Endothelial cell of umbilical vein (primary cell): ENCODE measurements around the gene CNTNAP2. TPM values are rescaled to one million over a fixed set of nuclear protein-coding genes. Genes with fewer than 3 reads are reported as not detected.

Experiments used
- BruUV-seq: library from RNA; stranded (reverse); fragments of 400-500 nt; replicated peaks from 2 replicates; lab custom pipeline; 2021; lab: Mats Ljungman, UMichigan
- CTCF ChIA-PET: fragments of 300-600, 350-600 bp; sonication (Branson Sonifier 250); formaldehyde crosslinking; loops from one replicate; lab custom pipeline; 2021; ENCODE audit warnings: antibody characterized with exemption, inconsistent platforms; lab: Charles Lee
- POLR2A ChIA-PET: fragments of 300-600, 350-600 bp; sonication (Branson Sonifier 250); formaldehyde crosslinking; loops from one replicate; lab custom pipeline; 2021; ENCODE audit warnings: antibody characterized with exemption, inconsistent platforms; lab: Charles Lee
- DNase-seq: peaks from one replicate; pipeline ENCODE4 v3.0.0-alpha.2; 2011; ENCODE audit warnings: low read depth, low spot score
- FAIRE-seq: peaks from 2 replicates; lab custom pipeline; 2011; peaks lifted over from hg19 to GRCh38; lab: Jason Lieb, UNC
- H2AFZ ChIP-seq: 2 replicates; pipeline ENCODE4 v1.6.0; 2012; ENCODE audit warnings: low read depth, low read length, control low read depth, inconsistent platforms
- H3K27ac ChIP-seq: 2 replicates; pipeline ENCODE4 v1.5.1; 2011; ENCODE audit warnings: low read depth, mild to moderate bottlenecking, control low read depth, low read length, moderate library complexity; ENCODE audit not compliant: insufficient read depth
- H3K27me3 ChIP-seq, 2 experiments: 2 replicates each; pipeline versions ENCODE4 v1.6.0 to v1.6.1; 2011; ENCODE audit warnings: low read length in 2 of 2, mixed read lengths in 1 of 2; ENCODE audit not compliant: control insufficient read depth in 2 of 2, insufficient read depth in 2 of 2
- H3K36me3 ChIP-seq, 2 experiments: 2 replicates in 1 of 2; 3 replicates in 1 of 2; pipeline ENCODE4 v1.5.1; 2011; ENCODE audit warnings: low read length in 2 of 2, mild to moderate bottlenecking in 1 of 2, moderate library complexity in 1 of 2; ENCODE audit not compliant: control insufficient read depth in 2 of 2, insufficient read depth in 2 of 2; ENCODE audit errors: extremely low read depth in 1 of 2
- H3K4me1 ChIP-seq: 3 replicates; pipeline ENCODE4 v1.5.1; 2011; ENCODE audit warnings: mild to moderate bottlenecking, low read length; ENCODE audit not compliant: control insufficient read depth, insufficient read depth; ENCODE audit errors: extremely low read depth
- H3K4me2 ChIP-seq: 2 replicates; pipeline ENCODE4 v1.6.1; 2011; ENCODE audit warnings: low read length, control low read depth, mixed read lengths; ENCODE audit not compliant: insufficient read depth
- H3K4me3 ChIP-seq, 3 experiments: fragments of 200-600 bp in 1 of 3; sonication (generic), shearing (Covaris generic) in 1 of 3; replicated peaks in 1 of 3; 2 replicates each; pipeline ENCODE4 v1.5.1; 2011 to 2016; ENCODE audit warnings: control low read depth in 3 of 3, low read length in 3 of 3, mild to moderate bottlenecking in 2 of 3, inconsistent platforms in 1 of 3, low read depth in 1 of 3, moderate library complexity in 1 of 3; ENCODE audit not compliant: insufficient read depth in 1 of 3
- H3K79me2 ChIP-seq: 2 replicates; pipeline ENCODE4 v1.6.0; 2012; ENCODE audit warnings: low read length, inconsistent platforms; ENCODE audit not compliant: control insufficient read depth, insufficient read depth
- H3K9ac ChIP-seq: replicated peaks from 2 replicates; pipeline ENCODE3; 2011; ENCODE audit warnings: low read length, control low read depth; ENCODE audit not compliant: insufficient read depth; ENCODE audit errors: extremely low read depth
- H3K9me1 ChIP-seq: replicated peaks from 3 replicates; pipeline ENCODE4 v1.6.0; 2011; ENCODE audit warnings: mild to moderate bottlenecking, low read length; ENCODE audit not compliant: control insufficient read depth, insufficient read depth; ENCODE audit errors: extremely low read depth
- H3K9me3 ChIP-seq: replicated peaks from 2 replicates; pipeline ENCODE4 v1.5.1; 2012; ENCODE audit warnings: low read length, inconsistent platforms; ENCODE audit not compliant: control insufficient read depth, insufficient read depth
- H4K20me1 ChIP-seq: replicated peaks from 2 replicates; pipeline ENCODE3; 2011; ENCODE audit warnings: mild to moderate bottlenecking, low read length; ENCODE audit not compliant: control insufficient read depth, insufficient read depth; ENCODE audit errors: extremely low read depth
- EZH2 ChIP-seq: IDR thresholded peaks from 2 replicates; pipeline ENCODE4 v1.6.1; 2012; ENCODE audit warnings: borderline replicate concordance, low read depth, mild to moderate bottlenecking, moderate library complexity, low read length, inconsistent platforms; ENCODE audit not compliant: severe bottlenecking
- FOS ChIP-seq: IDR thresholded peaks from 2 replicates; pipeline ENCODE4 v1.6.1; 2011; ENCODE audit warnings: mild to moderate bottlenecking, low read length, moderate library complexity, borderline replicate concordance; ENCODE audit not compliant: insufficient read depth
- GATA2 ChIP-seq: IDR thresholded peaks from 2 replicates; pipeline ENCODE4 v1.7.0; 2011; ENCODE audit warnings: low read depth, mild to moderate bottlenecking, moderate library complexity, mixed read lengths, low read length; ENCODE audit not compliant: insufficient read length, insufficient read depth
- JUN ChIP-seq: IDR thresholded peaks from 2 replicates; pipeline ENCODE4 v1.6.1; 2011; ENCODE audit warnings: borderline replicate concordance, low read depth; ENCODE audit not compliant: insufficient read length, insufficient read depth
- MYC ChIP-seq: IDR thresholded peaks from one replicate; pipeline ENCODE4 v1.6.1; 2011; ENCODE audit warnings: mild to moderate bottlenecking, low read depth, low read length
- POLR2A ChIP-seq: IDR thresholded peaks from 2 replicates; pipeline ENCODE4 v1.6.1; 2012; ENCODE audit warnings: low read depth, mild to moderate bottlenecking, control low read depth, low read length
- POLR2AphosphoS5 ChIP-seq: IDR thresholded peaks from 2 replicates; pipeline ENCODE4 v1.6.1; 2012; ENCODE audit warnings: low read depth, mild to moderate bottlenecking, control low read depth, low read length, moderate library complexity; ENCODE audit not compliant: insufficient read depth
- dilution Hi-C: fragments of 300-500 bp; cut with MboI; formaldehyde crosslinking; loops from one replicate; pipeline ENCODE4 v1.15.0; 2019; ENCODE audit warnings: low sequenced_read_pairs; ENCODE audit not compliant: extremely low pct_ligation_motif_present
- intact Hi-C: fragments of 100-400 bp; cut with micrococcal nuclease; formaldehyde crosslinking; loops from one replicate; pipeline ENCODE4 v1.10.0; 2022
- polyA plus RNA-seq, 4 experiments: library from polyadenylated mRNA; depleted of rRNA in 3 of 4; stranded (reverse) in 3 of 4; unstranded in 1 of 4; fragments of >200 nt; gene quantifications; 2 replicates each; pipeline versions ENCODE4 v1.2.1 to v1.2.3, GENCODE V29; 2011 to 2012; ENCODE audit warnings: missing spikeins in 1 of 4
- total RNA-seq: library from RNA; stranded (reverse); gene quantifications from 2 replicates; pipeline ENCODE4 v1.2.3, GENCODE V29; 2021
- TF ChIP-seq, protein P1 (sequence below): IDR thresholded peaks from 2 replicates; pipeline ENCODE4 v1.6.1; 2011; ENCODE audit not compliant: insufficient read depth, insufficient read length
- TF ChIP-seq, protein P2 (sequence below), 2 donors: IDR thresholded peaks; 1 replicate in 1 of 2; 2 replicates in 1 of 2; pipeline ENCODE4 v1.5.1; 2011; ENCODE audit warnings: low read length in 2 of 2, mild to moderate bottlenecking in 2 of 2, moderate library complexity in 2 of 2, control low read depth in 1 of 2, inconsistent platforms in 1 of 2, low read depth in 1 of 2; ENCODE audit not compliant: insufficient read depth in 1 of 2; ENCODE audit errors: extremely low read depth in 1 of 2

Gene CNTNAP2
- total and polyA plus RNA-seq, 2 donors (not counting 3 experiments of a cell fraction or from before 2014, with no cell fraction given) = not detected

DNA sequence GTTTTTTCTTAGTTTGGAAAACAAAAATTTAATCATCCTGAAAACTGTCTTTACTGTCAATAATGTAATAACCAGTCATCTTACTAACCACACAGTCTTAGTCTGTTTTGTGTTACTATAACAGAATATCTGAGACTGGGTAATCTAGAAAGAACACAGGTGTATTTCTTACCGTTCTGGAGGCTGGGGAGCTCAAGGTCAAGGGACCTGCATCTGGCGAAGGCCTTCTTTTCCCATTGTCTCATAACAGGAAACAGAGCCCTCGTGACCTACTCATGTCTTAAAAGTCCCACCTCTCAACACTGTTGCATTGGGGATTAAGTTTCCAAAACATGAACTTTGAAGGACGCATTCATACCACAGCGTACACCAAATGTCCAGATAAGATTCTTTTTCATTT lies 932.3 kb downstream of the CNTNAP2 start:
- Histone ChIP-seq H4K20me1 (no peaks in the 10 kb centered on the region), H3K79me2 (no peaks in the 10 kb centered on the region), H3K4me1 (no peaks in the 10 kb centered on the region), H3K27me3 (no peaks in the 10 kb centered on the region), H3K4me3 (no peak overlapping the region), H2AFZ (no peak overlapping the region), H3K36me3 (no peaks in the 10 kb centered on the region), H3K4me2 (no peak overlapping the region), H3K9me1 (no peaks in the 10 kb centered on the region), H3K27ac (no peak overlapping the region), H3K9ac (no peak overlapping the region), H3K9me3 (peaks cover 2% of the 10 kb centered on the region)
- no peak for FAIRE-seq
- CTCF ChIA-PET = no interaction called here
- POLR2A ChIA-PET = no interaction called here
- BruUV-seq = no TSS peak
- intact Hi-C loops (no loop called here), dilution Hi-C loops (no loop called here)
- TF ChIP-seq, protein P1, sequence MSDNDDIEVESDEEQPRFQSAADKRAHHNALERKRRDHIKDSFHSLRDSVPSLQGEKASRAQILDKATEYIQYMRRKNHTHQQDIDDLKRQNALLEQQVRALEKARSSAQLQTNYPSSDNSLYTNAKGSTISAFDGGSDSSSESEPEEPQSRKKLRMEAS = no peak
- TF ChIP-seq GATA2 (no peak), FOS (no peak), EZH2 (no peak), MYC (no peak), POLR2AphosphoS5 (no peak), JUN (no peak), POLR2A (no peak)
- TF ChIP-seq, protein P2, sequence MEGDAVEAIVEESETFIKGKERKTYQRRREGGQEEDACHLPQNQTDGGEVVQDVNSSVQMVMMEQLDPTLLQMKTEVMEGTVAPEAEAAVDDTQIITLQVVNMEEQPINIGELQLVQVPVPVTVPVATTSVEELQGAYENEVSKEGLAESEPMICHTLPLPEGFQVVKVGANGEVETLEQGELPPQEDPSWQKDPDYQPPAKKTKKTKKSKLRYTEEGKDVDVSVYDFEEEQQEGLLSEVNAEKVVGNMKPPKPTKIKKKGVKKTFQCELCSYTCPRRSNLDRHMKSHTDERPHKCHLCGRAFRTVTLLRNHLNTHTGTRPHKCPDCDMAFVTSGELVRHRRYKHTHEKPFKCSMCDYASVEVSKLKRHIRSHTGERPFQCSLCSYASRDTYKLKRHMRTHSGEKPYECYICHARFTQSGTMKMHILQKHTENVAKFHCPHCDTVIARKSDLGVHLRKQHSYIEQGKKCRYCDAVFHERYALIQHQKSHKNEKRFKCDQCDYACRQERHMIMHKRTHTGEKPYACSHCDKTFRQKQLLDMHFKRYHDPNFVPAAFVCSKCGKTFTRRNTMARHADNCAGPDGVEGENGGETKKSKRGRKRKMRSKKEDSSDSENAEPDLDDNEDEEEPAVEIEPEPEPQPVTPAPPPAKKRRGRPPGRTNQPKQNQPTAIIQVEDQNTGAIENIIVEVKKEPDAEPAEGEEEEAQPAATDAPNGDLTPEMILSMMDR (IDR thresholded peaks at IDR 0.05; ENCODE audit: extremely low read depth in 1 of 2, insufficient read depth in 1 of 2, low read depth in 1 of 2, low read length in 2 of 2) = no peak
- DNase-seq = no peak
